Measurements from ENCODE around the gene PLEKHM1.
A peak's percentile ranks its signal among the peaks of the same experiment; 100 is the strongest.

Gene PLEKHM1

DNA sequence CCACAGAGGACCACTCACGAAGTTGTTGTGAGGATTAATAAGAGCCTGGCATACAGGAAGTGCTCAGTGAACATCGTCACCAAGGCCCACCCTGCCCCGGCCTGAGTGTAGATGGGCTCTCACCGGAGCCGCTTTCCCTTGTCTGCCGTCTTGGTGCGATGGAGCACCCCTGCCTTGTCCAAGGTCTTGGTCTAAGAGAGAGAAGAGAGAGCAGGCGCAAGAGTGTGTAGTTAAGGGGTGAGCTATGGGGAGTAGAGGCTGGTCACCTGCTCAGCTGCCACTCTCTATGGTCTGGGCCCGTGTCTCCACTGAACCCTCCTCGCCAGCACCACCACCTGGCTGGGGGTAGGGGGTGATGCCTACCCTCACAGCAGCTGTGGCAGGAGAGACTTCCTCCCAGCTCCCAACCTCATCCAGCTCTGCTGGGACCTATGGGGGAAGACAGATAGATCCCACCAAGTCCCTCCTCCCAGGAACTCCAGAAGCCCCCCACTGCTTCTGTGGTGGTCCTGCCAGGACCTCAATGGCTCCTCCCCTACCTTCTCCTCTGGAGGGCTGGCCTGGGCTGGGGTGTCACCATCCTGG lies 86.5 kb downstream of the PLEKHM1 start:
- peaks cover 0 to 23% (median 14%) of the 10 kb centered on the region in 5 donors for H3K4me1 ChIP-seq (ENCODE audit: control insufficient read depth in 5 of 5, insufficient read depth in 5 of 5, low read length in 5 of 5)
- no peaks in the 10 kb centered on the region for H3K9me3 ChIP-seq (ENCODE audit: control insufficient read depth in 5 of 5, low read length in 5 of 5)
- H3K27me3 ChIP-seq (ENCODE audit: control insufficient read depth in 5 of 5, insufficient read depth in 4 of 5, low read length in 5 of 5) = no peaks in the 10 kb centered on the region
- H3K9ac ChIP-seq (ENCODE audit: low read length in 5 of 5) = no peak overlapping the region
- H3K27ac ChIP-seq (ENCODE audit: low read depth, low read length) = no peak overlapping the region
- no peak overlapping the region for H3K4me3 ChIP-seq (ENCODE audit: low read depth in 1 of 5, low read length in 5 of 5)
- peaks cover 0 to 64% (median 44%) of the 10 kb centered on the region in 5 donors for H3K36me3 ChIP-seq (ENCODE audit: control insufficient read depth in 5 of 5, insufficient read depth in 5 of 5, low read length in 5 of 5)

DNA sequence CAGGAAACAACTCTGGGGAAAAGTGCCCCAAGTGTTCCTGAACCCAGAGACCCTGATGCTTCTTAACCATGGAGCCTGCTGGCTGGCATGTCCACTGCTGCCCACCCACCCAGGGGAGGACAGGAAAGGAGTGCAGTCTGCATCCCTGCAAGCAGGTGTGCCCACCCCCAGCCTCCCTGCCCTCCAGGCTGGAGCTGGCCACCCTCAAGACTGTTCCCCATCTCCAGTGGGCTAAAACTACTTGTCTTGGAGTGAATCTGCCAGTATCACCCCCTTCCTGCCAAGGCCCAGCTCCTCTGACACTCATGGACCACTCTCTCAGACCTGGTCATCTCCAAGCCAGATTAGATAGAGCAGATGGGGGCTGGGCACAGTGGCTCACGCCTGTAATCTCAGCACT lies 87.6 kb downstream of the PLEKHM1 start:
- Histone ChIP-seq H3K4me1 (ENCODE audit: control insufficient read depth in 5 of 5, insufficient read depth in 5 of 5, low read length in 5 of 5) (peaks cover 0 to 12% (median 9%) of the 10 kb centered on the region in 5 donors), H3K36me3 (ENCODE audit: control insufficient read depth in 5 of 5, insufficient read depth in 5 of 5, low read length in 5 of 5) (peaks cover 0 to 74% (median 53%) of the 10 kb centered on the region in 5 donors), H3K27ac (ENCODE audit: low read depth, low read length) (no peak overlapping the region), H3K27me3 (ENCODE audit: control insufficient read depth in 5 of 5, insufficient read depth in 4 of 5, low read length in 5 of 5) (no peaks in the 10 kb centered on the region), H3K9me3 (ENCODE audit: control insufficient read depth in 5 of 5, low read length in 5 of 5) (no peaks in the 10 kb centered on the region), H3K9ac (ENCODE audit: low read length in 5 of 5) (no peak overlapping the region), H3K4me3 (ENCODE audit: low read depth in 1 of 5, low read length in 5 of 5) (no peak overlapping the region)

DNA sequence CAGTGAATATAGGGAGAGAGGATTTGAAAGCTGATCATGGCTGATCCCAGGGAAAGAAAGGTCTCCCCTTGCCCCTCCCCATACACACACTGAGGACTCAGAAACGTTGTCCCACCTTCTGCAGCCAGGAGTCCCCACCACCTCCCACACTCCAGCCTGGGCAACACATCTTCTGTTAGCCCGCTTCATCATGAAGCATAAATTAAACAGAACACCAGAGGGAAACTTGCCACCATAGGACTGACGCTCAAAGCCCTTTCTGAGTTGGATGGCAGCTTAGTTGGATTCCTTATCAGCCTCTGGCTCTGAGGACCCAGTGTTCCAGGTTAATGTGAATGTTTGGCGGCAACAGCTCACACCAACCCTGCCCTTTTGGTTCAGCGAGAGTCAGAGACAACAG lies 91.7 kb downstream of the PLEKHM1 start:
- H3K9me3 ChIP-seq (ENCODE audit: control insufficient read depth in 5 of 5, low read length in 5 of 5) = no peaks in the 10 kb centered on the region
- peaks cover 0 to 94% (median 59%) of the 10 kb centered on the region in 5 donors for H3K36me3 ChIP-seq (ENCODE audit: control insufficient read depth in 5 of 5, insufficient read depth in 5 of 5, low read length in 5 of 5)
- peaks cover 0 to 11% (median 10%) of the 10 kb centered on the region in 5 donors for H3K4me1 ChIP-seq (ENCODE audit: control insufficient read depth in 5 of 5, insufficient read depth in 5 of 5, low read length in 5 of 5)
- H3K9ac ChIP-seq (ENCODE audit: low read length in 5 of 5) = no peak overlapping the region
- no peaks in the 10 kb centered on the region for H3K27me3 ChIP-seq (ENCODE audit: control insufficient read depth in 5 of 5, insufficient read depth in 4 of 5, low read length in 5 of 5)
- H3K27ac ChIP-seq (ENCODE audit: low read depth, low read length) = no peak overlapping the region
- H3K4me3 ChIP-seq (ENCODE audit: low read depth in 1 of 5, low read length in 5 of 5) = no peak overlapping the region

DNA sequence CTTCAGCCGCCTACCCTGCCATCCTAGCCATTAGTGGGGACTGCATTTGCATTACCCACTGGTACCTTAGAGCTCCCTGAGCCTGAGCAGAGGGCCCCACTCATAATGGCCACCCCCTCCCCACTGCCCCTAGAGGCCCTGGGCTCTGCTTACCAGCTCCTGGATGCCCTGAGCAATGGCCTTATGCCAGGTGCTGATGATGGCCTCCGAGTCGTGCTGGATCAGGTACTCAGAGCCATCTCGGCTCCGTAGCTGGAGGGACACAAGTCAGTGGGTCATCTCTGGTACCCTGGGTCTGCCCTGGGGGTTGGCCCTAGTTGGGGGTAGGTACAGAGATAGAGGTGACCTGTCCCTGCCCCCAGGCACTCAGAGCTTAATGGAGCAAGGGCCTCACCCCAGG lies 92.7 kb downstream of the PLEKHM1 start:
- no peaks in the 10 kb centered on the region for H3K27me3 ChIP-seq (ENCODE audit: control insufficient read depth in 5 of 5, insufficient read depth in 4 of 5, low read length in 5 of 5)
- no peak overlapping the region for H3K9ac ChIP-seq (ENCODE audit: low read length in 5 of 5)
- H3K4me3 ChIP-seq (ENCODE audit: low read depth in 1 of 5, low read length in 5 of 5) = no peak overlapping the region
- peaks cover 0 to 84% (median 51%) of the 10 kb centered on the region in 5 donors for H3K36me3 ChIP-seq (ENCODE audit: control insufficient read depth in 5 of 5, insufficient read depth in 5 of 5, low read length in 5 of 5)
- no peak overlapping the region for H3K27ac ChIP-seq (ENCODE audit: low read depth, low read length)
- peaks cover 0 to 11% (median 10%) of the 10 kb centered on the region in 5 donors for H3K4me1 ChIP-seq (ENCODE audit: control insufficient read depth in 5 of 5, insufficient read depth in 5 of 5, low read length in 5 of 5)
- H3K9me3 ChIP-seq (ENCODE audit: control insufficient read depth in 5 of 5, low read length in 5 of 5) = no peaks in the 10 kb centered on the region

DNA sequence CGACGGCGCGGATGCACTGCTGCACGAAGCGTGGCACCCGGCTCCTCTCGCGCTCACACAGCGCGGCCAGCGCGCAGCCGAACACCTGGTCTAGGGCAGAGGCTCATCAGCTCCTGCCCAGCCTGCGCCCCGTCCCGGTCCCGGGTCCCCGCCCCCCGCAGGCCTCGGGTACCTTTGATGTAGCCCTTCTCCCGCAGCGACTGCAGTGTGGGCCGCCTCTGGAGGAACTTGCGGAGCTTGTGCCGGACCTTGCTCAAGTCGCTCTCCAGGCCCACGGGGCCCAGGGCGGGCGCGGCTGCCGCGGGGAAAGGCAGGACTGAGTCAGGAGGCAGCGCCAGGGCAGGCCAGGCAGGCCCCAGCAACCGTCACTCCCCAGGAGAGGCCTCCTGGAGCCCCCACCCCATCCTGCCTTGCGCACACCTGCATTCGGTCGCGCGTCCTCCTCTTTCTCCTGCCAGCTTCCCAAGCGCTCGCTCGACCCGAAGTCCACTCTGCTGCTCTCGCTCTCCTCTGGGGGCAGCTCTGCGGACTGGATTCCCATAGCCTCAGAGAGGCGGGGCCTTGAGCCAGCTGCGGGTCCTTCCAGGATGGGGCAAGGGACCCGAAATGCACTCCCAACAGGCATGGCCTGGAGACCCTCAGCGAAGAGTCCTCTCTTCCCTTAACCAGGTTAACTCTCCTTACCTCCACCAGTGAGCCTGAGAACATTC lies 93.9 kb downstream of the PLEKHM1 start:
- H3K9ac ChIP-seq (ENCODE audit: low read length in 5 of 5) = no peak overlapping the region

DNA sequence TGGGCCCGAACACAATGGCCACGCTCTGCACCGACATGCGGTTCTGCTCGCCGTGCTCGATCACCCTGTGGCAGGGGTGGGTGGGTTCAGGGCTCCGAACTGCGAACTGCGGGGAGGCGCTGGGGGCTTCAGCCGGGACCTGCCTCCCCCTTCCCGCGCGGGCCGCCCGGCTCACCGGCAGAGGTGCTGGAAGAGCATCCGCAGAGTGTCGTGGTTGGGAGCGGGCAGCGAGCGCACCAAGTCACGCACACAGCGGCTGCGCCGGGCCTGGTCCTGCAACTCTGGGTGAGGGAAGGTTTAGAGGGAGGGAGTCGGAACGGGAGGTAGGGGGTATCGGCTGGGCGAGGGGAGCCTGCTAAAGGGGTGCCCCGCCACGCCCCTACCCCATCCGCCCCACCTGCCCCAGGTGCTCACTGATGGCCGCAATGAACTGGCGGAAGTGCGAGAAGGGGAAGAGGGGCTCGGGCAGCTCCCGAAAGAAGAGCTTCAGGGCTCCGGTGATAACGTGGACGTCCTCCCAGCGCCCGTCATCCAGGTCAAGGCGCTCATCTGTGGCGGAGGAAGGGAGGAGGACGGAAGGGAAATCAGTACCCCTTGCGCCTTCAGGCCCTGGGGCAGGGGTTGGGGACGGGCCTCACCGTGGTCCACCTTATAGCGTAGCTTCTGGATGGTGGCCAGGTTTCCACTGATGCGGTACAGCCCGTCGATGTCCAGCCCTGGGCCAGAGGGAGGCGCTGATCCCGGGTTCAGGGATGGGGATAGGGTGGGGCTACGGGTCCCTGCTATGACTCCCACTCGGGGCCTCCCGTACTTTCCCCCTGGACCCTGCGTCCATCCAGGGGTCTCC lies 94.7 kb downstream of the PLEKHM1 start:
- H3K4me3 ChIP-seq (ENCODE audit: low read depth in 1 of 5, low read length in 5 of 5) = peak overlapping the region in 2 of 5 donors; percentile 31 to 45
- no peaks in the 10 kb centered on the region for H3K27me3 ChIP-seq (ENCODE audit: control insufficient read depth in 5 of 5, insufficient read depth in 4 of 5, low read length in 5 of 5)
- peak overlapping the region in 1 of 5 donors; percentile 48 for H3K9ac ChIP-seq (ENCODE audit: low read length in 5 of 5)
- no peak overlapping the region for H3K27ac ChIP-seq (ENCODE audit: low read depth, low read length)
- peaks cover 0 to 11% (median 10%) of the 10 kb centered on the region in 5 donors for H3K4me1 ChIP-seq (ENCODE audit: control insufficient read depth in 5 of 5, insufficient read depth in 5 of 5, low read length in 5 of 5)
- no peaks in the 10 kb centered on the region for H3K9me3 ChIP-seq (ENCODE audit: control insufficient read depth in 5 of 5, low read length in 5 of 5)
- H3K36me3 ChIP-seq (ENCODE audit: control insufficient read depth in 5 of 5, insufficient read depth in 5 of 5, low read length in 5 of 5) = peaks cover 0 to 64% (median 37%) of the 10 kb centered on the region in 5 donors

More for the DNA sequence above, 93.9 kb downstream of the PLEKHM1 start:
- no peaks in the 10 kb centered on the region for H3K27me3 ChIP-seq (ENCODE audit: control insufficient read depth in 5 of 5, insufficient read depth in 4 of 5, low read length in 5 of 5)
- H3K9me3 ChIP-seq (ENCODE audit: control insufficient read depth in 5 of 5, low read length in 5 of 5) = no peaks in the 10 kb centered on the region
- H3K36me3 ChIP-seq (ENCODE audit: control insufficient read depth in 5 of 5, insufficient read depth in 5 of 5, low read length in 5 of 5) = peaks cover 0 to 73% (median 42%) of the 10 kb centered on the region in 5 donors
- H3K27ac ChIP-seq (ENCODE audit: low read depth, low read length) = no peak overlapping the region
- H3K4me3 ChIP-seq (ENCODE audit: low read depth in 1 of 5, low read length in 5 of 5) = no peak overlapping the region
- H3K4me1 ChIP-seq (ENCODE audit: control insufficient read depth in 5 of 5, insufficient read depth in 5 of 5, low read length in 5 of 5) = peaks cover 0 to 11% (median 10%) of the 10 kb centered on the region in 5 donors

DNA sequence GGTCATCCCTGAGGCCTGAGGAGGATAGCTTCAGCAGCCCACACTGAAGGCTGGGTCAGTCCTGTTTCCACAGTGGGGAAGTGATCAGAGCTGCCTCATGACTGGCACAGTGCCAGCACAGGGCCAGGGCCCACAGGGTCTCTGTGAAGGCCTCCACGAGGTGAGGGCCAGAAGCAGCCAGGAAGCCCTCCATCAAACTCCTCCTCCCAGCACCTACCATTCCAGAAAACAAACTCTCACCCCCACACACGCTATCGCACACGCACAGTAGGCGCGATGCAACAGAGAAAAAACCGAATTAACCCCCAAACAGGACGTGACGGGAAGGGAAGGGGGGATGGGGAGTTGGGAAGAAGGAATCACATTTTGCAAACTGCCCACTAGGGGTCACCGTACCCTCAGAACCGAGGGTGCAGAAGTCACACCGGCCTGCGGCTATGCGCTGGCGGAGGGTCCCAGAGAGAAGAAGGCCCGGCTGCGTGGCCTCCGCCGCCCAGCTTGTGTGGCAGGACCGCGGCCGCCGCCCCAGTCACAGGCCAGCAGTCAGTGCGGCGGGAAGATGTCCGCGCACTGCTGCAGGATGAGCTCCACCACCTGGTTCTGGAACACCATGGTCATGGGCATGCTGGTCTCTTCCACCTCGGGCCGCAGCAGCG lies 95.5 kb downstream of the PLEKHM1 start:
- Histone ChIP-seq H3K36me3 (ENCODE audit: control insufficient read depth in 5 of 5, insufficient read depth in 5 of 5, low read length in 5 of 5) (peaks cover 0 to 57% (median 33%) of the 10 kb centered on the region in 5 donors), H3K9ac (ENCODE audit: low read length in 5 of 5) (peak overlapping the region in 1 of 5 donors; percentile 48), H3K9me3 (ENCODE audit: control insufficient read depth in 5 of 5, low read length in 5 of 5) (no peaks in the 10 kb centered on the region), H3K4me3 (ENCODE audit: low read depth in 1 of 5, low read length in 5 of 5) (peak overlapping the region in 3 of 5 donors; percentile 31 to 45 (median 41)), H3K4me1 (ENCODE audit: control insufficient read depth in 5 of 5, insufficient read depth in 5 of 5, low read length in 5 of 5) (peaks cover 0 to 11% (median 10%) of the 10 kb centered on the region in 5 donors), H3K27me3 (ENCODE audit: control insufficient read depth in 5 of 5, insufficient read depth in 4 of 5, low read length in 5 of 5) (no peaks in the 10 kb centered on the region), H3K27ac (ENCODE audit: low read depth, low read length) (no peak overlapping the region)

DNA sequence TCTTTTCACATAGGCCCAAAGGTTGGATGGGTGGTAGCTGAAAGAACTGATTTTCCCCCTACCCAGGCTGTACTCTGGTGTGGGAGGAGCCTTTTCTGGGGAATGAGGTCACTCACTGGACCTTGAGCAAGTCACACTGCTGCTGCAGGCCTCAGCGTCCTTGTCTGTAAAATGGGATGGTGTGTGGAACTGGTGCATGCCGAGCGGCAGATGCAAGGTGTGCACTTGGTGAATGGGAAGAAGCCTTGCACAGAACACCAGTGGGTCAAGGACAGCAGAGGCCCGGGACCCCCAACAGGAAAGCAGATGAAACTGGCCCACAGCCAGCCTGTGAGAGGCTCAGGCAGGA lies 96.0 kb downstream of the PLEKHM1 start:
- Histone ChIP-seq H3K9ac (ENCODE audit: low read length in 5 of 5) (no peak overlapping the region), H3K9me3 (ENCODE audit: control insufficient read depth in 5 of 5, low read length in 5 of 5) (no peaks in the 10 kb centered on the region), H3K4me1 (ENCODE audit: control insufficient read depth in 5 of 5, insufficient read depth in 5 of 5, low read length in 5 of 5) (peaks cover 0 to 11% (median 10%) of the 10 kb centered on the region in 5 donors), H3K36me3 (ENCODE audit: control insufficient read depth in 5 of 5, insufficient read depth in 5 of 5, low read length in 5 of 5) (peaks cover 0 to 52% (median 28%) of the 10 kb centered on the region in 5 donors), H3K27ac (ENCODE audit: low read depth, low read length) (no peak overlapping the region), H3K27me3 (ENCODE audit: control insufficient read depth in 5 of 5, insufficient read depth in 4 of 5, low read length in 5 of 5) (peaks cover 0 to 3% (median 2%) of the 10 kb centered on the region in 5 donors), H3K4me3 (ENCODE audit: low read depth in 1 of 5, low read length in 5 of 5) (no peak overlapping the region)

DNA sequence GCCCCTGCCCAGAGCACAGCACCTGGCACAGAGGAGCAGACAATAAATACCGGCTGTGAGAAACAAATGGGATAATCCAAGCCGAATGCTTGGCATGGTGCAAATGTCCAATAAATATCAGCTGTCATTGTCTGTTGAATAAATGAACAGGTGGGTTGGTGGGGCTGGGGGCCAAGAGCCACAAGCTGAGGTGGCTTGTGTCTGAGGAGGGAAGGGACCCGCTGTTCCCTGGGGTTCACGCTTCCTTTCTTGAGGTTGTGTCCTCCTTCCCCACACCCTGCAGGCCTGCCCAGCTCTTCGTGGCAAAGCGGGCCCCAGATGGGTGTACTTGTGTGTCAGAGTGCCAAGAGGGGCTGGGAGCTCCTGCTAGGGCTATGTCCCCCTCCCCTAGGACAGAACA lies 96.4 kb downstream of the PLEKHM1 start:
- no peak overlapping the region for H3K4me3 ChIP-seq (ENCODE audit: low read depth in 1 of 5, low read length in 5 of 5)
- no peaks in the 10 kb centered on the region for H3K9me3 ChIP-seq (ENCODE audit: control insufficient read depth in 5 of 5, low read length in 5 of 5)
- peaks cover 0 to 11% (median 10%) of the 10 kb centered on the region in 5 donors for H3K4me1 ChIP-seq (ENCODE audit: control insufficient read depth in 5 of 5, insufficient read depth in 5 of 5, low read length in 5 of 5)
- no peak overlapping the region for H3K9ac ChIP-seq (ENCODE audit: low read length in 5 of 5)
- H3K36me3 ChIP-seq (ENCODE audit: control insufficient read depth in 5 of 5, insufficient read depth in 5 of 5, low read length in 5 of 5) = peaks cover 0 to 49% (median 28%) of the 10 kb centered on the region in 5 donors
- no peak overlapping the region for H3K27ac ChIP-seq (ENCODE audit: low read depth, low read length)
- H3K27me3 ChIP-seq (ENCODE audit: control insufficient read depth in 5 of 5, insufficient read depth in 4 of 5, low read length in 5 of 5) = peaks cover 2 to 7% (median 6%) of the 10 kb centered on the region in 5 donors
